Keratinocyte (primary cell): ENCODE results near the gene SNAPC4. TPM values are rescaled to one million over a fixed set of nuclear protein-coding genes. Genes with fewer than 3 reads are reported as not detected.

Source experiments
- DNase-seq: peaks from one replicate; pipeline ENCODE4 v3.0.0-alpha.2; 2011; ENCODE audit warnings: low read depth, missing footprints, low spot score
- FAIRE-seq: peaks from 2 replicates; lab custom pipeline; 2011; peaks lifted over from hg19 to GRCh38; lab: Jason Lieb, UNC
- H2AFZ ChIP-seq: 2 replicates; pipeline ENCODE4 v1.6.0; 2012; ENCODE audit warnings: low read length, control low read depth, inconsistent platforms; ENCODE audit not compliant: control insufficient read depth
- H3K27ac ChIP-seq: 2 replicates; pipeline ENCODE4 v1.5.1; 2011; ENCODE audit warnings: low read length; ENCODE audit not compliant: control insufficient read depth, insufficient read depth
- H3K27me3 ChIP-seq: 3 replicates; pipeline ENCODE4 v1.6.0; 2011; ENCODE audit warnings: low read length; ENCODE audit not compliant: control insufficient read depth, insufficient read depth; ENCODE audit errors: extremely low read depth
- H3K36me3 ChIP-seq, 2 experiments: 2 replicates in 1 of 2; 3 replicates in 1 of 2; pipeline ENCODE4 v1.5.1; 2011; ENCODE audit warnings: low read length in 2 of 2, mild to moderate bottlenecking in 1 of 2; ENCODE audit not compliant: control insufficient read depth in 2 of 2, insufficient read depth in 2 of 2; ENCODE audit errors: extremely low read depth in 1 of 2
- H3K4me1 ChIP-seq: 3 replicates; pipeline ENCODE4 v1.5.1; 2011; ENCODE audit warnings: low read length; ENCODE audit not compliant: control insufficient read depth, insufficient read depth; ENCODE audit errors: extremely low read depth
- H3K4me2 ChIP-seq: 3 replicates; pipeline ENCODE4 v1.6.0; 2011; ENCODE audit warnings: low read depth, low read length; ENCODE audit not compliant: control insufficient read depth, insufficient read depth; ENCODE audit errors: extremely low read depth
- H3K4me3 ChIP-seq, 3 experiments: fragments of 200-600 bp in 1 of 3; sonication (generic) in 1 of 3; 2 replicates in 2 of 3; 3 replicates in 1 of 3; pipeline ENCODE4 v1.5.1; 2011 to 2016; ENCODE audit warnings: low read length in 3 of 3, mild to moderate bottlenecking in 3 of 3, control low read depth in 2 of 3, inconsistent platforms in 1 of 3, low read depth in 1 of 3, mixed read lengths in 1 of 3, mixed run types in 1 of 3, moderate library complexity in 1 of 3; ENCODE audit not compliant: control insufficient read depth in 2 of 3, insufficient read depth in 2 of 3; ENCODE audit errors: extremely low read depth in 1 of 3
- H3K79me2 ChIP-seq: 2 replicates; pipeline ENCODE4 v1.6.0; 2012; ENCODE audit warnings: low read length; ENCODE audit not compliant: control insufficient read depth, insufficient read depth
- H3K9ac ChIP-seq: 3 replicates; pipeline ENCODE4 v1.6.0; 2011; ENCODE audit warnings: low read length; ENCODE audit not compliant: control insufficient read depth, insufficient read depth; ENCODE audit errors: extremely low read depth
- H3K9me1 ChIP-seq: 3 replicates; pipeline ENCODE4 v1.6.0; 2011; ENCODE audit warnings: low read length; ENCODE audit not compliant: control insufficient read depth, insufficient read depth; ENCODE audit errors: extremely low read depth
- H3K9me3 ChIP-seq: 2 replicates; pipeline ENCODE4 v1.5.1; 2012; ENCODE audit warnings: low read depth, low read length; ENCODE audit not compliant: control insufficient read depth
- H4K20me1 ChIP-seq: 3 replicates; pipeline ENCODE4 v1.6.0; 2011; ENCODE audit warnings: low read length; ENCODE audit not compliant: control insufficient read depth, insufficient read depth; ENCODE audit errors: extremely low read depth
- CTCF ChIP-seq, 3 experiments: IDR thresholded peaks in 1 of 3; conservative IDR thresholded peaks in 1 of 3; optimal IDR thresholded peaks in 1 of 3; 2 replicates in 2 of 3; 3 replicates in 1 of 3; pipeline versions ENCODE3 to v1.5.1; 2011; ENCODE audit warnings: low read length in 3 of 3, mild to moderate bottlenecking in 3 of 3, moderate library complexity in 2 of 3, control low read depth in 1 of 3, inconsistent platforms in 1 of 3; ENCODE audit not compliant: insufficient read depth in 2 of 3; ENCODE audit errors: extremely low read depth in 1 of 3
- EZH2 ChIP-seq: IDR thresholded peaks from one replicate; pipeline ENCODE4 v1.6.1; 2012; ENCODE audit warnings: inconsistent platforms, mild to moderate bottlenecking, low read length, moderate library complexity
- dilution Hi-C: fragments of 300-500 bp; cut with MboI; formaldehyde crosslinking; loops from one replicate; pipeline ENCODE4 v1.7.0; 2020; ENCODE audit warnings: low sequenced_read_pairs; ENCODE audit not compliant: extremely low pct_ligation_motif_present
- polyA plus RNA-seq, 5 experiments: library from polyadenylated mRNA; depleted of rRNA in 3 of 5; stranded (reverse) in 3 of 5; stranded (forward) in 1 of 5; unstranded in 1 of 5; fragments of >200 nt; gene quantifications; 1 replicate in 1 of 5; 2 replicates in 3 of 5; 3 replicates in 1 of 5; pipeline versions ENCODE4 v1.2.1 to v1.2.3, GENCODE V29; 2011 to 2012; ENCODE audit warnings: missing spikeins in 2 of 5, low read depth in 1 of 5, low replicate concordance in 1 of 5

The SNAPC4 gene
- polyA plus RNA-seq, 1 donor (not counting 4 experiments of a cell fraction or from before 2014, with no cell fraction given) = 3.6 TPM

- TF ChIP-seq EZH2 (no peak), CTCF (optimal IDR thresholded peaks at IDR 0.05 in 1 of 3, IDR thresholded peaks at IDR 0.05 in 1 of 3, conservative IDR thresholded peaks at IDR 0.05 in 1 of 3; ENCODE audit: extremely low read depth in 1 of 3, insufficient read depth in 2 of 3, low read length in 3 of 3) (no peak)
- DNase-seq = no peak
- no peak overlapping the region for H3K9ac ChIP-seq
- no peak overlapping the region for H3K4me3 ChIP-seq
- no peak overlapping the region for H3K4me2 ChIP-seq
- no peaks in the 10 kb centered on the region for H4K20me1 ChIP-seq
- no peak overlapping the region for H2AFZ ChIP-seq
- dilution Hi-C loops = no loop called here
- H3K4me1 ChIP-seq = peaks cover 14% of the 10 kb centered on the region
- H3K79me2 ChIP-seq = no peaks in the 10 kb centered on the region
- peaks cover 0 to 1% of the 10 kb centered on the region in 2 experiments for H3K36me3 ChIP-seq
- H3K27me3 ChIP-seq = no peaks in the 10 kb centered on the region
- no peak for FAIRE-seq
- H3K9me1 ChIP-seq = no peaks in the 10 kb centered on the region
- H3K9me3 ChIP-seq = no peaks in the 10 kb centered on the region
- no peak overlapping the region for H3K27ac ChIP-seq
These were observed 32.4 kb downstream of the SNAPC4 start for GRCh38 chr9:136367296-136368145.

- FAIRE-seq = no peak
- Histone ChIP-seq H3K9ac (no peak overlapping the region), H3K9me1 (no peaks in the 10 kb centered on the region), H3K4me3 (no peak overlapping the region), H4K20me1 (no peaks in the 10 kb centered on the region), H3K9me3 (no peaks in the 10 kb centered on the region), H3K36me3 (peaks cover 0 to 1% of the 10 kb centered on the region in 2 experiments), H3K27ac (no peak overlapping the region), H3K4me1 (peaks cover 12% of the 10 kb centered on the region), H3K27me3 (no peaks in the 10 kb centered on the region), H3K79me2 (no peaks in the 10 kb centered on the region), H2AFZ (no peak overlapping the region), H3K4me2 (no peak overlapping the region)
- dilution Hi-C loops = no loop called here
- DNase-seq = no peak
- no peak for TF ChIP-seq CTCF (optimal IDR thresholded peaks at IDR 0.05 in 1 of 3, IDR thresholded peaks at IDR 0.05 in 1 of 3, conservative IDR thresholded peaks at IDR 0.05 in 1 of 3; ENCODE audit: extremely low read depth in 1 of 3, insufficient read depth in 2 of 3, low read length in 3 of 3)
- TF ChIP-seq EZH2 = no peak
These were observed 33.1 kb downstream of the SNAPC4 start for GRCh38 chr9:136366826-136367225.
